ENCODE results near the gene DIP2C.

- no peak for TF ChIP-seq CTCF (IDR thresholded peaks at IDR 0.05)
- no peak for TF ChIP-seq POLR2AphosphoS5 (IDR thresholded peaks at IDR 0.05; ENCODE audit: insufficient read depth in 1 of 2, low read depth in 1 of 2)
- TF ChIP-seq POLR2A (IDR thresholded peaks at IDR 0.05): no peak
These were observed 106.0 kb downstream of the DIP2C start for GRCh38 chr10:583433-583832.
